ENCODE data around the gene ZMYND19.
A peak's percentile ranks its signal among the peaks of the same experiment; 100 is the strongest.
"Not testable (repeated sequence)": the region's sequence is repeated elsewhere in the genome, so short reads cannot be mapped to it uniquely, and the experiment has no call there.

The ZMYND19 gene

GRCh38 chr9:137554349-137554748 lies 36.0 kb downstream of the ZMYND19 start:
- DNase-seq (ENCODE audit: low read depth) = no peak
- TF ChIP-seq, protein P1, sequence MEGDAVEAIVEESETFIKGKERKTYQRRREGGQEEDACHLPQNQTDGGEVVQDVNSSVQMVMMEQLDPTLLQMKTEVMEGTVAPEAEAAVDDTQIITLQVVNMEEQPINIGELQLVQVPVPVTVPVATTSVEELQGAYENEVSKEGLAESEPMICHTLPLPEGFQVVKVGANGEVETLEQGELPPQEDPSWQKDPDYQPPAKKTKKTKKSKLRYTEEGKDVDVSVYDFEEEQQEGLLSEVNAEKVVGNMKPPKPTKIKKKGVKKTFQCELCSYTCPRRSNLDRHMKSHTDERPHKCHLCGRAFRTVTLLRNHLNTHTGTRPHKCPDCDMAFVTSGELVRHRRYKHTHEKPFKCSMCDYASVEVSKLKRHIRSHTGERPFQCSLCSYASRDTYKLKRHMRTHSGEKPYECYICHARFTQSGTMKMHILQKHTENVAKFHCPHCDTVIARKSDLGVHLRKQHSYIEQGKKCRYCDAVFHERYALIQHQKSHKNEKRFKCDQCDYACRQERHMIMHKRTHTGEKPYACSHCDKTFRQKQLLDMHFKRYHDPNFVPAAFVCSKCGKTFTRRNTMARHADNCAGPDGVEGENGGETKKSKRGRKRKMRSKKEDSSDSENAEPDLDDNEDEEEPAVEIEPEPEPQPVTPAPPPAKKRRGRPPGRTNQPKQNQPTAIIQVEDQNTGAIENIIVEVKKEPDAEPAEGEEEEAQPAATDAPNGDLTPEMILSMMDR (IDR thresholded peaks at IDR 0.05; ENCODE audit: low read length, missing control alignments) = no peak
- H3K4me3 ChIP-seq (replicated peaks; ENCODE audit: low read depth, low read length) = no peak overlapping the region

GRCh38 chr9:137553654-137554053 lies 36.7 kb downstream of the ZMYND19 start:
- not testable (repeated sequence) for DNase-seq (ENCODE audit: low read depth); H3K4me3 ChIP-seq (replicated peaks; ENCODE audit: low read depth, low read length)

DNA sequence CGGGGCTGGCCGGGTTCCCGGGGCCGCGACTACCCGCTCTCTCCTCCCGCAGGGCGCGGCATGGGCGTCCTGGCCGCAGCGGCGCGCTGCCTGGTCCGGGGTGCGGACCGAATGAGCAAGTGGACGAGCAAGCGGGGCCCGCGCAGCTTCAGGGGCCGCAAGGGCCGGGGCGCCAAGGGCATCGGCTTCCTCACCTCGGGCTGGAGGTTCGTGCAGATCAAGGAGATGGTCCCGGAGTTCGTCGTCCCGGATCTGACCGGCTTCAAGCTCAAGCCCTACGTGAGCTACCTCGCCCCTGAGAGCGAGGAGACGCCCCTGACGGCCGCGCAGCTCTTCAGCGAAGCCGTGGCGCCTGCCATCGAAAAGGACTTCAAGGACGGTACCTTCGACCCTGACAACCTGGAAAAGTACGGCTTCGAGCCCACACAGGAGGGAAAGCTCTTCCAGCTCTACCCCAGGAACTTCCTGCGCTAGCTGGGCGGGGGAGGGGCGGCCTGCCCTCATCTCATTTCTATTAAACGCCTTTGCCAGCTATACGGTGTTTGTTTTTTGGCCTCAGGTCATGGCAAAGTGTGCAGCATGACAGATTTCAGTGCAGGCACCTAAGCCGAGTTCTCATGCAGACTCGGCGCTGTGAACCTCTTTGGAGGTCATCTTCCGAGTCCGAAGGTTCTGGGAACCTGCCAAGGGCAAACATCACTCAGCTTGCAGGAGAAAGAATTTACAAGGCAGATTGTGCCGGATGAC lies 38.1 kb downstream of the ZMYND19 start:
- TF ChIP-seq, protein P1 (IDR thresholded peaks at IDR 0.05; ENCODE audit: low read length, missing control alignments) = no peak
- DNase-seq (ENCODE audit: low read depth) = no peak
- peak overlapping the region; percentile 79 for H3K4me3 ChIP-seq (replicated peaks; ENCODE audit: low read depth, low read length)

DNA sequence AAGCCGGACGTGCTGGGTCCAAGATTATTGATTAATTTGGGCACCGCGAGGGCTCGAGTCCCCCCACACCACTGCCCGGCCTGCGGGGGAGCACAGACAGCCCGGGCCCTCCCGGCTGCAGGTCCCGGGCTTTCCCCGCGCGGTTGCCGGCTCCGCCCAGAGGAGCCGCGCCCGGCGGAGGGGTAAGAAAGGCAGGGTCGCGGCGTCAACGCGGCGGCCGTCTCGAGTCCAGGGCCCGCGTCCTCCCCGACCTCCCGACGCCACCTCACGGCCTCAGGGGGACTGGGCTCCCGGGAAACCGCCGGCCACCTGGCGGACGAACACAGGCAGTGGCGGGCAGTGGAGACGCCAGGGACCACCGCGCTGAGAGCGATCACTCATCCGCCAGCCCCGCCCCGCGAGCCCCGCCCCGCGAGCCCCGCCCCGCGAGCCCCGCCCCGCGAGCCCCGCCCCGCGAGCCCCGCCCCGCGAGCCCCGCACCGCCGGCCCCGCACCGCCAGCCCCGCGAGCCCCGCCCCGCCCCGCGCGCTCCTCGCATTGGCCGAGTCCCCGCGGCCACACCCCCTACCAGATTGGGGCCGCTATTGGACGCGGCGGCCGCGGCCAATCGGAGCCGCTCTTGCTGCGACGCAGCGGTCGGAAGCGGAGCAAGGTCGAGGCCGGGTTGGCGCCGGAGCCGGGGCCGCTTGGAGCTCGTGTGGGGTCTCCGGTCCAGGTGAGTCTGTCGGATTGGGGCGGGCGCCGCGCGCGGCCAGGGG lies 38.9 kb downstream of the ZMYND19 start, which contains the start of gene MRPL41:
Gene MRPL41 (plus strand): TSS at position 616 of the 758 bp plus-strand sequence. CDS start 203 bp downstream, outside the sequence.
- TF ChIP-seq, protein P1 (IDR thresholded peaks at IDR 0.05; ENCODE audit: low read length, missing control alignments) = peak; percentile 39
- peak within 1 kb of the TSS; percentile 79 for H3K4me3 ChIP-seq (replicated peaks; ENCODE audit: low read depth, low read length)
- DNase-seq (ENCODE audit: low read depth) = peak; percentile 80

DNA sequence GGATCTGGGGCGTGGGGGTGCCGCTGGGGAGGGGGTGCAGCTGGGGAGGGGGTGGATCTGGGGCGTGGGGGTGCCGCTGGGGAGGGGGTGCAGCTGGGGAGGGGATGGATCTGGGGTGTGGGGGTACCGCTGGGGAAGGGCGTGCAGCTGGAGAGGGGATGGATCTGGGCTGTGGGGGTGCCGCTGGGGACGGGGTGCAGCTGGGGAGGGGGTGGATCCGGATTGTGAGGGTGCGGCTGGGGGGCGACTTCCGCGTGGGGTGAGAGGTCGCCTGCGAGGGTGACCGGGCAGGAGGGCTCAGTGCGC lies 39.4 kb downstream of the ZMYND19 start:
- peak overlapping the region; percentile 62 for H3K4me3 ChIP-seq (replicated peaks; ENCODE audit: low read depth, low read length)
- DNase-seq (ENCODE audit: low read depth) = not testable (repeated sequence)

DNA sequence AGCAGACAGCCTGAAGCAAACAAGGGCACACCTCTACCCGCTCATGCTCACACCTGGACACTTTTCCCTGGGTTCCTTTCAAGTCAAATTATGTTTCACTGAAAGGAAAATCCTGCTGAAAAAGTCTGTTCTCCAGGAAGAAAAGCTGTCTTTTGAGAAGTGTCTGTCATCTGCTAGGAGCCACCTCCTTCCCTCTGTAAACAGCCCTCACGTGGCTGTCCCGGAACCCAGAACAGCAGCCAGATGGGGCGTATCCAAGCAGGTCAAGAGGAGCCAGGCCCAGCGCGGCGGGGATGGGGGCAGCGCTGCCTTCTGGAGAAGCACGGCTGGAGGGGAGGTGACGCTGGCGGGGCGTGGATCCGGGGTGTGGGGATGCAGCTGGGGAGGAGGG lies 40.1 kb downstream of the ZMYND19 start, which contains the start of gene PNPLA7:
Gene PNPLA7 (minus strand): TSS at position 172 of the 391 bp plus-strand sequence. CDS start 205 bp downstream, outside the sequence.
- TF ChIP-seq, protein P1 (IDR thresholded peaks at IDR 0.05; ENCODE audit: low read length, missing control alignments) = no peak
- DNase-seq (ENCODE audit: low read depth) = peak; percentile 83

DNA sequence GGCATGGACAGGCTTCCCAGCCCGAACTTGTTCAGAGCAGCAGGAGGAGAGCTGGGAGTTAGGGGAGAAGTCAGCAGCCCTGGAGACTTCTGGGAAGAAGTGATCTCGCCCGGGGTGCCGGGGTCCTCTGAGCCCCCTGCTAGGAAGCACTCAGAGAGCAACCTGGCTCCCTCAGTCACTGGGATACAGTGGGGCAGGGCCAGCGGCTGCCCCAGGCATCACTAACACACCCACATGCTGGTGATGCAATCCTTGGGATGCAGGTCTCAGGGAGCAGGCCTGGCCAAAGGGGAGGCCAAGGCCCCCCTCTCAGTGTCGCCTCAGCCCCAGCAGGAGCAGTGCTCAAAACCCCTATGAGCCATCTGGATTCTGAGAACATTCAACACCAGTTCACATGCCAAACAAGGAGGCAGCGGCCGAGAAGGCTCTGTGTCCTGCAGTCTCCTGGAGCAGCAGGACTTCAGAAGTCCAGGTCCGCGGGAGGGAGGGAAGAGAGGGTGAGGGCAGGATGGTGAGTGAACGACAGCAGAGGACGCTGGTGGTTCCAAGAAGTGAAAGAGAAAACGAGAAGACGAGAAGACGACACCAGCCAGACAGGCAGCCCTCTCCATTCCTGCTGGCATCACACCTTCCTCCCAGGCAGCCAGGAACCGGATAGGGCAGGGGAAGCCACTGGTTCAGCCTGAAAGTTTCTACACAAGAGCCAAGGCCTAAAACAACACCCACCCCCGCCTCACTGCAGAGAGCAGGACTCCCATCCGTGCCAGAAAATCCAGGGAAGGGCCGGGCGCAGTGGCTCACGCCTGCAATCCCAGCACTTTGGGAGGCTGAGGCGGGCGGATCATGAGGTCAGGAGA lies 42.4 kb downstream of the ZMYND19 start:
- H3K4me3 ChIP-seq (replicated peaks; ENCODE audit: low read depth, low read length) = no peak overlapping the region

More for the DNA sequence above, 40.1 kb downstream of the ZMYND19 start, which contains the start of gene PNPLA7:
- peak within 1 kb of the TSS; percentile 62 for H3K4me3 ChIP-seq (replicated peaks; ENCODE audit: low read depth, low read length)

More for the DNA sequence above, 42.4 kb downstream of the ZMYND19 start:
- TF ChIP-seq, protein P1 (IDR thresholded peaks at IDR 0.05; ENCODE audit: low read length, missing control alignments) = no peak
- DNase-seq (ENCODE audit: low read depth) = no peak

Data from fibroblast of pulmonary artery (primary cell).